ENCODE measurements around the gene CPT1C. TPM values are rescaled to one million over a fixed set of nuclear protein-coding genes. Genes with fewer than 3 reads are reported as not detected.
A peak's percentile ranks its signal among the peaks of the same experiment; 100 is the strongest.

The CPT1C gene
- total RNA-seq, 2 experiments from 2014 or later, result 0.52 to 0.82 TPM

GRCh38 chr19:49696115-49696514, 5.2 kb downstream of the CPT1C start:
- ChIA-PET POLR2A (no interaction called here), CTCF (no interaction called here)
- H3K4me1 Mint-ChIP-seq (ENCODE audit: low read depth), result peaks cover 8% of the 10 kb centered on the region
- H3K4me3 Mint-ChIP-seq, result no peak overlapping the region
- H3K9me3 Mint-ChIP-seq (ENCODE audit: insufficient read depth), result no peaks in the 10 kb centered on the region
- H3K27ac Mint-ChIP-seq, result no peak overlapping the region
- no peaks in the 10 kb centered on the region for H3K36me3 Mint-ChIP-seq (ENCODE audit: low read depth)
- ATAC-seq, result no peak
- no peak for DNase-seq
- peaks cover 12% of the 10 kb centered on the region for H3K27me3 Mint-ChIP-seq (ENCODE audit: low read depth)

- DNase-seq (no peak), ATAC-seq (no peak)
- peaks cover 5% of the 10 kb centered on the region for H3K4me1 Mint-ChIP-seq (ENCODE audit: low read depth)
- CTCF ChIA-PET, result no interaction called here
- no peaks in the 10 kb centered on the region for H3K36me3 Mint-ChIP-seq (ENCODE audit: low read depth)
- POLR2A ChIA-PET, result no interaction called here
- no peak overlapping the region for H3K27ac Mint-ChIP-seq
- no peaks in the 10 kb centered on the region for H3K9me3 Mint-ChIP-seq (ENCODE audit: insufficient read depth)
- H3K27me3 Mint-ChIP-seq (ENCODE audit: low read depth), result peaks cover 6% of the 10 kb centered on the region
- no peak overlapping the region for H3K4me3 Mint-ChIP-seq
Measured at GRCh38 chr19:49696865-49697264, 5.9 kb downstream of the CPT1C start.

- ChIA-PET POLR2A (no interaction called here), CTCF (interaction anchor here (1.2 kb wide), 1 partner anchor 27 kb away, joined by 3 read pairs; no protein-coding TSS in a partner anchor)
- H3K36me3 Mint-ChIP-seq (ENCODE audit: low read depth), result no peaks in the 10 kb centered on the region
- DNase-seq (no peak), ATAC-seq (no peak)
- no peaks in the 10 kb centered on the region for H3K9me3 Mint-ChIP-seq (ENCODE audit: insufficient read depth)
- no peaks in the 10 kb centered on the region for H3K4me1 Mint-ChIP-seq (ENCODE audit: low read depth)
- H3K27ac Mint-ChIP-seq, result no peak overlapping the region
- H3K27me3 Mint-ChIP-seq (ENCODE audit: low read depth), result no peaks in the 10 kb centered on the region
- H3K4me3 Mint-ChIP-seq, result no peak overlapping the region
Measured at GRCh38 chr19:49699364-49699763, 8.4 kb downstream of the CPT1C start.

- H3K36me3 Mint-ChIP-seq (ENCODE audit: low read depth), result no peaks in the 10 kb centered on the region
- DNase-seq, result no peak
- POLR2A ChIA-PET, result interaction anchor here (0.6 kb wide), 1 partner anchor 148 kb away, joined by 3 read pairs; no protein-coding TSS in a partner anchor
- no peaks in the 10 kb centered on the region for H3K27me3 Mint-ChIP-seq (ENCODE audit: low read depth)
- H3K4me1 Mint-ChIP-seq (ENCODE audit: low read depth), result no peaks in the 10 kb centered on the region
- H3K27ac Mint-ChIP-seq, result no peak overlapping the region
- CTCF ChIA-PET, result interaction anchor here (1.2 kb wide), 1 partner anchor 28 kb away, joined by 3 read pairs; no protein-coding TSS in a partner anchor
- H3K4me3 Mint-ChIP-seq, result no peak overlapping the region
- ATAC-seq, result peak; percentile 55
- H3K9me3 Mint-ChIP-seq (ENCODE audit: insufficient read depth), result no peaks in the 10 kb centered on the region
Measured at GRCh38 chr19:49700563-49700962, 9.6 kb downstream of the CPT1C start.

GRCh38 chr19:49701271-49701786, 10.4 kb downstream of the CPT1C start:
- no peak overlapping the region for H3K4me3 Mint-ChIP-seq
- ChIA-PET POLR2A (no interaction called here), CTCF (no interaction called here)
- no peaks in the 10 kb centered on the region for H3K4me1 Mint-ChIP-seq (ENCODE audit: low read depth)
- no peaks in the 10 kb centered on the region for H3K27me3 Mint-ChIP-seq (ENCODE audit: low read depth)
- H3K27ac Mint-ChIP-seq, result no peak overlapping the region
- ATAC-seq, result no peak
- no peak for DNase-seq
- H3K9me3 Mint-ChIP-seq (ENCODE audit: insufficient read depth), result no peaks in the 10 kb centered on the region
- no peaks in the 10 kb centered on the region for H3K36me3 Mint-ChIP-seq (ENCODE audit: low read depth)

GRCh38 chr19:49704888-49705642, 14.1 kb downstream of the CPT1C start:
- CTCF ChIA-PET, result interaction anchor here (1.1 kb wide), 1 partner anchor 12 kb away, joined by 4 read pairs; no protein-coding TSS in a partner anchor
- Mint-ChIP-seq H3K4me1 (ENCODE audit: low read depth) (no peaks in the 10 kb centered on the region), H3K9me3 (ENCODE audit: insufficient read depth) (no peaks in the 10 kb centered on the region), H3K27me3 (ENCODE audit: low read depth) (peaks cover 4% of the 10 kb centered on the region), H3K36me3 (ENCODE audit: low read depth) (no peaks in the 10 kb centered on the region), H3K27ac (no peak overlapping the region), H3K4me3 (no peak overlapping the region)
- ATAC-seq, result no peak
- DNase-seq, result no peak
- POLR2A ChIA-PET, result no interaction called here

GRCh38 chr19:49705919-49706318, 15.0 kb downstream of the CPT1C start:
- Mint-ChIP-seq H3K27ac (no peak overlapping the region), H3K9me3 (ENCODE audit: insufficient read depth) (no peaks in the 10 kb centered on the region), H3K36me3 (ENCODE audit: low read depth) (no peaks in the 10 kb centered on the region), H3K4me3 (no peak overlapping the region), H3K4me1 (ENCODE audit: low read depth) (no peaks in the 10 kb centered on the region), H3K27me3 (ENCODE audit: low read depth) (peaks cover 4% of the 10 kb centered on the region)
- CTCF ChIA-PET, result interaction anchor here (1.1 kb wide), 1 partner anchor 12 kb away, joined by 4 read pairs; no protein-coding TSS in a partner anchor
- POLR2A ChIA-PET, result no interaction called here
- DNase-seq (no peak), ATAC-seq (no peak)

GRCh38 chr19:49710372-49710951, 19.5 kb downstream of the CPT1C start:
- no peak overlapping the region for H3K4me3 Mint-ChIP-seq
- H3K27me3 Mint-ChIP-seq (ENCODE audit: low read depth), result peaks cover 4% of the 10 kb centered on the region
- H3K36me3 Mint-ChIP-seq (ENCODE audit: low read depth), result no peaks in the 10 kb centered on the region
- no peaks in the 10 kb centered on the region for H3K4me1 Mint-ChIP-seq (ENCODE audit: low read depth)
- no peak for ATAC-seq
- no peak for DNase-seq
- no peak overlapping the region for H3K27ac Mint-ChIP-seq
- ChIA-PET POLR2A (no interaction called here), CTCF (no interaction called here)
- H3K9me3 Mint-ChIP-seq (ENCODE audit: insufficient read depth), result no peaks in the 10 kb centered on the region

GRCh38 chr19:49712397-49712859, 21.5 kb downstream of the CPT1C start:
- ATAC-seq, result no peak
- Mint-ChIP-seq H3K27me3 (ENCODE audit: low read depth) (peaks cover 4% of the 10 kb centered on the region), H3K4me1 (ENCODE audit: low read depth) (peaks cover 8% of the 10 kb centered on the region), H3K27ac (no peak overlapping the region), H3K36me3 (ENCODE audit: low read depth) (no peaks in the 10 kb centered on the region), H3K9me3 (ENCODE audit: insufficient read depth) (no peaks in the 10 kb centered on the region), H3K4me3 (no peak overlapping the region)
- ChIA-PET CTCF (interaction anchor here (0.9 kb wide), 1 partner anchor 47 kb away, joined by 3 read pairs; no protein-coding TSS in a partner anchor), POLR2A (no interaction called here)
- no peak for DNase-seq

- CTCF ChIA-PET, result no interaction called here
- no peak for DNase-seq
- H3K4me3 Mint-ChIP-seq, result no peak overlapping the region
Measured at GRCh38 chr19:49713236-49713845, 22.4 kb downstream of the CPT1C start.

GRCh38 chr19:49716154-49716553, 25.2 kb downstream of the CPT1C start:
- ATAC-seq, result no peak
- peak overlapping the region; percentile 7 for H3K27ac Mint-ChIP-seq

More at GRCh38 chr19:49713236-49713845, 22.4 kb downstream of the CPT1C start:
- H3K4me1 Mint-ChIP-seq (ENCODE audit: low read depth), result peaks cover 14% of the 10 kb centered on the region
- H3K36me3 Mint-ChIP-seq (ENCODE audit: low read depth), result no peaks in the 10 kb centered on the region
- H3K9me3 Mint-ChIP-seq (ENCODE audit: insufficient read depth), result no peaks in the 10 kb centered on the region
- no peak overlapping the region for H3K27ac Mint-ChIP-seq
- peaks cover 4% of the 10 kb centered on the region for H3K27me3 Mint-ChIP-seq (ENCODE audit: low read depth)
- no peak for ATAC-seq
- POLR2A ChIA-PET, result no interaction called here

More at GRCh38 chr19:49716154-49716553, 25.2 kb downstream of the CPT1C start:
- Mint-ChIP-seq H3K36me3 (ENCODE audit: low read depth) (no peaks in the 10 kb centered on the region), H3K27me3 (ENCODE audit: low read depth) (no peaks in the 10 kb centered on the region), H3K4me3 (no peak overlapping the region), H3K4me1 (ENCODE audit: low read depth) (peaks cover 21% of the 10 kb centered on the region), H3K9me3 (ENCODE audit: insufficient read depth) (no peaks in the 10 kb centered on the region)
- ChIA-PET CTCF (interaction anchor here (0.6 to 2.3 kb wide), 4 partner anchors 40 to 465 kb away, joined by 3 to 26 read pairs (median 4); partner anchors contain the start of genes AP2A1 and PRMT1), POLR2A (interaction anchor here (0.9 kb wide), 1 partner anchor 103 kb away, joined by 3 read pairs; no protein-coding TSS in a partner anchor)
- no peak for DNase-seq

All from activated CD8-positive, alpha-beta T cell treated with anti-CD3 and anti-CD28 coated beads, Interleukin-2, amount 10 ng/mL, durations not matched to agents 7 days and 5 days (primary cell).